ENCODE measurements around the gene ANKS1A. TPM values are rescaled to one million over a fixed set of nuclear protein-coding genes. Genes with fewer than 3 reads are reported as not detected.
"Not testable (repeated sequence)": the region's sequence is repeated elsewhere in the genome, so short reads cannot be mapped to it uniquely, and the experiment has no call there.

ANKS1A gene, protein sequence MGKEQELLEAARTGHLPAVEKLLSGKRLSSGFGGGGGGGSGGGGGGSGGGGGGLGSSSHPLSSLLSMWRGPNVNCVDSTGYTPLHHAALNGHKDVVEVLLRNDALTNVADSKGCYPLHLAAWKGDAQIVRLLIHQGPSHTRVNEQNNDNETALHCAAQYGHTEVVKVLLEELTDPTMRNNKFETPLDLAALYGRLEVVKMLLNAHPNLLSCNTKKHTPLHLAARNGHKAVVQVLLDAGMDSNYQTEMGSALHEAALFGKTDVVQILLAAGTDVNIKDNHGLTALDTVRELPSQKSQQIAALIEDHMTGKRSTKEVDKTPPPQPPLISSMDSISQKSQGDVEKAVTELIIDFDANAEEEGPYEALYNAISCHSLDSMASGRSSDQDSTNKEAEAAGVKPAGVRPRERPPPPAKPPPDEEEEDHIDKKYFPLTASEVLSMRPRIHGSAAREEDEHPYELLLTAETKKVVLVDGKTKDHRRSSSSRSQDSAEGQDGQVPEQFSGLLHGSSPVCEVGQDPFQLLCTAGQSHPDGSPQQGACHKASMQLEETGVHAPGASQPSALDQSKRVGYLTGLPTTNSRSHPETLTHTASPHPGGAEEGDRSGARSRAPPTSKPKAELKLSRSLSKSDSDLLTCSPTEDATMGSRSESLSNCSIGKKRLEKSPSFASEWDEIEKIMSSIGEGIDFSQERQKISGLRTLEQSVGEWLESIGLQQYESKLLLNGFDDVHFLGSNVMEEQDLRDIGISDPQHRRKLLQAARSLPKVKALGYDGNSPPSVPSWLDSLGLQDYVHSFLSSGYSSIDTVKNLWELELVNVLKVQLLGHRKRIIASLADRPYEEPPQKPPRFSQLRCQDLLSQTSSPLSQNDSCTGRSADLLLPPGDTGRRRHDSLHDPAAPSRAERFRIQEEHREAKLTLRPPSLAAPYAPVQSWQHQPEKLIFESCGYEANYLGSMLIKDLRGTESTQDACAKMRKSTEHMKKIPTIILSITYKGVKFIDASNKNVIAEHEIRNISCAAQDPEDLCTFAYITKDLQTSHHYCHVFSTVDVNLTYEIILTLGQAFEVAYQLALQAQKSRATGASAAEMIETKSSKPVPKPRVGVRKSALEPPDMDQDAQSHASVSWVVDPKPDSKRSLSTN
- 16.8 TPM for polyA plus RNA-seq (2013, experiment 1 of 2)
- 19.3 TPM for polyA plus RNA-seq (2013, experiment 2 of 2)

GRCh38 chr6:34888874-34889555 is at the start of gene ANKS1A:
Gene ANKS1A (plus strand): TSS chr6:34889255. CDS start chr6:34889403, 148 bp downstream.
- WGBS: under 1% methylated on average over 59 of the region's 60 CpGs
- Histone ChIP-seq H3K9ac (ENCODE audit: low read depth, low read length) (peak within 1 kb of the TSS; percentile 75), H3K27ac (ENCODE audit: low read depth, low read length) (peak within 1 kb of the TSS; percentile 83), H3K4me3 (ENCODE audit: low read length) (peak within 1 kb of the TSS; percentile 75), H3K9me3 (ENCODE audit: insufficient read depth, low read depth, low read length) (no peaks in the 10 kb centered on the region), H3K4me1 (ENCODE audit: insufficient read depth, low read length) (peaks cover 2% of the 10 kb centered on the region; the same call in 1 of the 2 replicates), H3K36me3 (ENCODE audit: insufficient read depth, low read length) (peaks cover 15% of the 10 kb centered on the region), H3K27me3 (ENCODE audit: insufficient read depth, low read length) (no peaks in the 10 kb centered on the region)

DNA sequence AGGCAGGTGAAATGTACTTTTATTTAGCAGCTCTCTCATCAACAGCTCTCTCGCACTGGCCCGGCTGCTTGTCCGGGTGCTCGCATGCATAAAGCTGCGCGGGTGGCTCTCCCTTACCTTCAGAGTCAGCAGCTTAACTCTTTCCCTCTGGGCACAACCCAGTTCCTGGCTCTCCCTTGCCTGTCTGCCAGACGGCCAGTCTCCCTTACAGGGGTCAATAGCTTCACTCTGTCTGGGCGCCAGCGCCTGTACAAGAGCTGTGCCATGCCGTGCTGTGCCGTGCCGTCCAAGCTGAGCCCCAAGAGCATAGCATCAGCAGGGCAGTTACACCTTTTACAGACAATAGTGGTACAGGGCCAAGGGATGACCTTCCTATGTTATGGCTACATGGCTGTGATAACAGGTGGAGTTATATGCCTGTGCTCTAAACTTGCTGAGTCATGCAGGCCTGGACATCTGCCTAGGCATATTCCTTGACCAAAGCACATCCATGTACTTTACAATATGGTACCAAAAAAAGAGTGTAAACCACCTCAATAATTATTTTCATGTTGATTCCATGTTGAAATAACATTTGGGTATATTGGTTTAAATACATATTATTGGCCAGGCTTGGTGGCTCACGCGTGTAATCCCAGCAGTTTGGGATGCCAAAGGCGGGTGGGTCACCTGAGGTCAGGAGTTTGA is 49.2 kb upstream of the ANKS1A start:
- no peak overlapping the region for H3K27ac ChIP-seq (ENCODE audit: low read depth, low read length)
- H3K9me3 ChIP-seq (ENCODE audit: insufficient read depth, low read depth, low read length): no peaks in the 10 kb centered on the region
- no peaks in the 10 kb centered on the region for H3K4me1 ChIP-seq (ENCODE audit: insufficient read depth, low read length)
- H3K36me3 ChIP-seq (ENCODE audit: insufficient read depth, low read length): peaks cover 47% of the 10 kb centered on the region
- no peak overlapping the region for H3K4me3 ChIP-seq (ENCODE audit: low read length)
- no peaks in the 10 kb centered on the region for H3K27me3 ChIP-seq (ENCODE audit: insufficient read depth, low read length)
- 96% methylated on average over 15 of the region's 15 CpGs for WGBS
- no peak overlapping the region for H3K9ac ChIP-seq (ENCODE audit: low read depth, low read length)

- not testable (repeated sequence) for H3K9ac ChIP-seq (ENCODE audit: low read depth, low read length); H3K27me3 ChIP-seq (ENCODE audit: insufficient read depth, low read length); H3K4me3 ChIP-seq (ENCODE audit: low read length); H3K36me3 ChIP-seq (ENCODE audit: insufficient read depth, low read length); H3K4me1 ChIP-seq (ENCODE audit: insufficient read depth, low read length); H3K9me3 ChIP-seq (ENCODE audit: insufficient read depth, low read depth, low read length); H3K27ac ChIP-seq (ENCODE audit: low read depth, low read length)
- WGBS: 89% methylated on average over 6 of the region's 6 CpGs
Observed at GRCh38 chr6:34849066-34849465, 40.0 kb upstream of the ANKS1A start.

- Histone ChIP-seq H3K27me3 (ENCODE audit: insufficient read depth, low read length) (no peaks in the 10 kb centered on the region), H3K9me3 (ENCODE audit: insufficient read depth, low read depth, low read length) (no peaks in the 10 kb centered on the region), H3K36me3 (ENCODE audit: insufficient read depth, low read length) (peaks cover 19% of the 10 kb centered on the region), H3K4me1 (ENCODE audit: insufficient read depth, low read length) (no peaks in the 10 kb centered on the region; the same call in 1 of the 2 replicates), H3K27ac (ENCODE audit: low read depth, low read length) (no peak overlapping the region), H3K9ac (ENCODE audit: low read depth, low read length) (no peak overlapping the region), H3K4me3 (ENCODE audit: low read length) (no peak overlapping the region)
- WGBS: 93% methylated on average over 1 of the region's 1 CpG
Observed at GRCh38 chr6:34851361-34851760, 37.7 kb upstream of the ANKS1A start.

DNA sequence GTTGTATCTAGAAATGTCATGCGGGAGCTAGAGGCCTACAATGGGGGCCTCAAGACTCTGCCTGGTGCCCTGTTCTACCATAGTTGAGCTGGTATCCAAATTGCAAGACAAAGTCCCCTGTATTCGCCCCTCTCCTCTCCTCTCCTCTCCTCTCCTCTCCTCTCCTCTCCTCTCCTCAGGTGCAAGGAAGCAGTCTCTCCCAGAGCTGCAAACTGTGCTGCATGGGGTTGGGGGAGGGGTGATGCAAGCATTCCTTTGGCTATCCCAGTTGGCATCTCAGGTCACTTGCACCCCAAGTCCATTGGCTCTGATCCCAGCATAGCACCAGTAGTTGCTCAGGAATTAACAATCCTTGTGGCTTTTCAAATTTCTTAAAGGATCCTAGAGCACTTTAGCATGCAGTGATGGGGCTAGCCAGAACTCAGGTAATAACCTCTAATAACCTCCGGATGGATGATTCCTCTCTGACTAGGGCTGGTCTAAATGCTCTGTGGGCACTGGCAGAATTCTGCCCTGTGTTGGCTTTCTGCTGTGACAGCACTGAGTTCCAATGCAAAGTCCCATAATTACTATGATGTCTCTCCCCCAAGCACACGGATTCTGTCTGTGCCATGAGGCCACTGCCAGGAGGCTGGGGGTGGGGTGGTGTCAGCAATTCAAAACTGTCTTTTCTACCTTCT is 36.5 kb upstream of the ANKS1A start:
- H3K36me3 ChIP-seq (ENCODE audit: insufficient read depth, low read length): peaks cover 31% of the 10 kb centered on the region
- no peaks in the 10 kb centered on the region; the same call in 1 of the 2 replicates for H3K4me1 ChIP-seq (ENCODE audit: insufficient read depth, low read length)
- H3K27me3 ChIP-seq (ENCODE audit: insufficient read depth, low read length): no peaks in the 10 kb centered on the region
- no peak overlapping the region for H3K9ac ChIP-seq (ENCODE audit: low read depth, low read length)
- H3K4me3 ChIP-seq (ENCODE audit: low read length): no peak overlapping the region
- no peaks in the 10 kb centered on the region for H3K9me3 ChIP-seq (ENCODE audit: insufficient read depth, low read depth, low read length)
- 96% methylated on average over 4 of the region's 4 CpGs for WGBS
- H3K27ac ChIP-seq (ENCODE audit: low read depth, low read length): no peak overlapping the region

GRCh38 chr6:34855463-34855862 is 33.6 kb upstream of the ANKS1A start:
- H3K9ac ChIP-seq (ENCODE audit: low read depth, low read length): no peak overlapping the region
- no peak overlapping the region for H3K27ac ChIP-seq (ENCODE audit: low read depth, low read length)
- H3K9me3 ChIP-seq (ENCODE audit: insufficient read depth, low read depth, low read length): no peaks in the 10 kb centered on the region
- peaks cover 59% of the 10 kb centered on the region for H3K36me3 ChIP-seq (ENCODE audit: insufficient read depth, low read length)
- H3K4me1 ChIP-seq (ENCODE audit: insufficient read depth, low read length): no peaks in the 10 kb centered on the region; the same call in 1 of the 2 replicates
- H3K27me3 ChIP-seq (ENCODE audit: insufficient read depth, low read length): no peaks in the 10 kb centered on the region
- H3K4me3 ChIP-seq (ENCODE audit: low read length): no peak overlapping the region
- 87% methylated on average over 7 of the region's 7 CpGs for WGBS

- Histone ChIP-seq H3K4me1 (ENCODE audit: insufficient read depth, low read length) (no peaks in the 10 kb centered on the region), H3K27ac (ENCODE audit: low read depth, low read length) (no peak overlapping the region), H3K9me3 (ENCODE audit: insufficient read depth, low read depth, low read length) (no peaks in the 10 kb centered on the region), H3K4me3 (ENCODE audit: low read length) (no peak overlapping the region), H3K9ac (ENCODE audit: low read depth, low read length) (no peak overlapping the region), H3K36me3 (ENCODE audit: insufficient read depth, low read length) (peaks cover 63% of the 10 kb centered on the region), H3K27me3 (ENCODE audit: insufficient read depth, low read length) (no peaks in the 10 kb centered on the region)
- WGBS: 90% methylated on average over 7 of the region's 7 CpGs
Observed at GRCh38 chr6:34858681-34859080, 30.4 kb upstream of the ANKS1A start.

- Histone ChIP-seq H3K9me3 (ENCODE audit: insufficient read depth, low read depth, low read length) (no peaks in the 10 kb centered on the region), H3K4me3 (ENCODE audit: low read length) (no peak overlapping the region), H3K36me3 (ENCODE audit: insufficient read depth, low read length) (peaks cover 67% of the 10 kb centered on the region), H3K4me1 (ENCODE audit: insufficient read depth, low read length) (no peaks in the 10 kb centered on the region), H3K27me3 (ENCODE audit: insufficient read depth, low read length) (no peaks in the 10 kb centered on the region), H3K27ac (ENCODE audit: low read depth, low read length) (no peak overlapping the region), H3K9ac (ENCODE audit: low read depth, low read length) (no peak overlapping the region)
- 90% methylated on average over 4 of the region's 4 CpGs for WGBS
Observed at GRCh38 chr6:34859951-34860350, 29.1 kb upstream of the ANKS1A start.

GRCh38 chr6:34860776-34861175 is 28.3 kb upstream of the ANKS1A start:
- Histone ChIP-seq H3K4me1 (ENCODE audit: insufficient read depth, low read length) (no peaks in the 10 kb centered on the region), H3K4me3 (ENCODE audit: low read length) (no peak overlapping the region), H3K27me3 (ENCODE audit: insufficient read depth, low read length) (no peaks in the 10 kb centered on the region), H3K9ac (ENCODE audit: low read depth, low read length) (no peak overlapping the region), H3K36me3 (ENCODE audit: insufficient read depth, low read length) (peaks cover 71% of the 10 kb centered on the region), H3K9me3 (ENCODE audit: insufficient read depth, low read depth, low read length) (no peaks in the 10 kb centered on the region), H3K27ac (ENCODE audit: low read depth, low read length) (no peak overlapping the region)
- WGBS: 95% methylated on average over 1 of the region's 1 CpG

DNA sequence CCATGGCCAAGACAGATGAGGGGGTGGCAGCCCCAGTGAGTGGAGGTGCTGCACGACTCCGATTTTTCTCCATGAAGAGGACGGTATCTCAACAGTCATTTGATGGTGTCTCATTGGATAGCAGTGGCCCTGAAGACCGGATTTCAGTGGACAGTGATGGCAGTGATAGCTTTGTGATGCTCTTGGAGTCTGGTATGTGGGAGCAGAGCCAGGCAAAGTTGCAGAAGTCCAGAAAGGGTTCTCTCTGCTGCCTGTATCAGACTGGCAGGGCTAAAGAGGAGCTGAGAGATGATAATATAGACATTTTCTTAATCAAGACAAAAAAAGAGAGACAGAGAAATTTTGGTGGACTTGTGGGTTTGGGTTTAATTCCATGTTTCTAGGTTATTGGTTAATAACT is 25.0 kb upstream of the ANKS1A start:
- Histone ChIP-seq H3K4me3 (ENCODE audit: low read length) (no peak overlapping the region), H3K27me3 (ENCODE audit: insufficient read depth, low read length) (no peaks in the 10 kb centered on the region), H3K27ac (ENCODE audit: low read depth, low read length) (no peak overlapping the region), H3K9ac (ENCODE audit: low read depth, low read length) (no peak overlapping the region), H3K9me3 (ENCODE audit: insufficient read depth, low read depth, low read length) (no peaks in the 10 kb centered on the region), H3K36me3 (ENCODE audit: insufficient read depth, low read length) (peaks cover 53% of the 10 kb centered on the region), H3K4me1 (ENCODE audit: insufficient read depth, low read length) (no peaks in the 10 kb centered on the region)
- 92% methylated on average over 4 of the region's 4 CpGs for WGBS
